GM19025 (cell line): ENCODE data around the gene ZNF501.

Source experiments
- ATAC-seq: cut with Tn5 transposase; IDR thresholded peaks from one replicate; pipeline ENCODE4 v1.9.1; 2021; ENCODE audit warnings: mild to moderate bottlenecking, low read depth, moderate library complexity; ENCODE audit not compliant: unreplicated experiment

The ZNF501 gene

DNA sequence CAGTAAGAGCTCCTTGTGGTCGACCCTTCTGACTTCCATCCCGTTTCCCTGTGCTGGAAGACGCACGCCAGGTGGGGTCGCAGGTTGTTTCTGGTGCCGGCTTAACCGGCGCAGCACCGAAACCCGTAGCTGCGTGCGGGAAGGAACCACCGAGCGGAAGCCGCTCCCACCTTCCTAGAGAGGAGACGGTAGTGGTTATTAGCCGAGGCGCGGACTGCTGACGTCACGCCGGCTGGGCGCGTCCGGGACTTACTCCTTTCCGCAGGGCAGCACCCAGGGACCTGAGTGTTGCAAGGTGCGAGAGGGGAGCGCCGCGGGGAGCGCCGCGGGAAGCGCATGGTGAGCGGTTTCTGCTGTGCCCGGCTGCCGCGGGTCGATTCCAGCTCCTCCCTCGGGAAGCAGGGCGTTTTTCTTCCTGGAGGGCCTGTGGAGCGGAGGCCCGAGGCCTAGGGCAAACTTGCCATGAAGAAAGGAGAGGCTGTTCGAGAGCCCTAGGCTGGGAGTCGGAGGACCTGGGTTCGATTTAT lies at the start of gene ZNF501:
ZNF501 (plus strand) TSS at position 252 of the 527 bp plus-strand sequence. CDS start 4,787 bp downstream, outside the sequence.
- ATAC-seq, result peak; percentile 60

GRCh38 chr3:44680921-44681455 lies 48.4 kb upstream of the ZNF501 start:
- ATAC-seq, result no peak

GRCh38 chr3:44682182-44682896 lies 47.1 kb upstream of the ZNF501 start:
- ATAC-seq, result no peak

GRCh38 chr3:44685128-44685800 lies 44.2 kb upstream of the ZNF501 start:
- ATAC-seq, result peak; percentile 95

DNA sequence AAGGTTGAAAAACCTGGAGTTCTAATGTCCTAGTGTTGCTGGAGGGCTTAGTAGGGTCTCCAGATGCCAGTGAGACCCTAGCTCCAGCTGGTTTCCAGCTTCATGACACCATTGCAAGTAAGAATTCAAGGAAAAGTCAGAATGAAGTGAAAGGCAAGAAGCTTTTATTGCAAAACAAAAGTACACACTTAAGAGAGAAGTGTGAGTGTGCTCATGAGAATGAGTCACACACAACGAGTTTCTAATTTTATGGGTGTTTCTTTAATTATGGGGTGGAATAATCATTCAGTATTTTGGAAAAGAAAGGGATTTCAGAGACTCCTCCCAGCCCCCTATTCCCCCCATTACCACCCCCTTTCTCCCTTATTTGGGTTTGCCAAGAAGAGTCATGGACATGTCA lies 41.5 kb upstream of the ZNF501 start:
- ATAC-seq, result no peak

- ATAC-seq, result no peak
These were observed 16.9 kb upstream of the ZNF501 start, which contains the start of gene ZNF502 for GRCh38 chr3:44712455-44713075. ZNF502 (plus strand) TSS chr3:44712660; CDS start chr3:44720262, 7,602 bp downstream.

DNA sequence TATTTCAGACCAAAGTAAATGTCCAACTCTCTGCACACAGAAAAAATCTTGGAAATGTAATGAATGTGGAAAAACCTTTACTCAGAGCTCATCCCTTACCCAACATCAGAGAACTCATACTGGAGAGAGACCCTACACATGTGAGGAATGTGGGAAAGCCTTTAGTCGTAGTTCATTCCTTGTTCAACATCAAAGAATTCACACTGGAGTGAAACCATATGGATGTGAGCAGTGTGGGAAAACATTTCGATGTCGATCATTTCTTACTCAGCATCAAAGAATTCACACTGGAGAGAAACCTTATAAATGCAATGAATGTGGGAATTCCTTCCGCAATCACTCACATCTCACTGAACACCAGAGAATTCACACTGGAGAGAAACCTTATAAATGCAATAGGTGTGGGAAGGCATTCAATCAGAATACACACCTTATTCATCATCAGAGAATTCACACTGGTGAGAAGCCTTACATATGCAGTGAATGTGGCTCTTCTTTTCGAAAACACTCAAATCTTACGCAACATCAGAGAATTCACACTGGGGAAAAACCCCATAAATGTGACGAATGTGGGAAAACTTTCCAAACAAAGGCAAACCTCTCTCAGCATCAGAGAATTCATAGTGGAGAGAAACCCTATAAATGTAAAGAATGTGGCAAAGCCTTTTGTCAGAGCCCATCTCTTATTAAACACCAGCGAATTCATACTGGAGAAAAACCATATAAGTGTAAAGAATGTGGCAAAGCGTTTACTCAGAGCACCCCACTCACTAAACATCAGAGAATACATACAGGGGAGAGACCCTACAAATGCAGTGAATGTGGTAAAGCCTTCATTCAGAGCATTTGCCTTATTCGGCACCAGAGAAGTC lies 8.0 kb upstream of the ZNF501 start:
- ATAC-seq, result no peak

DNA sequence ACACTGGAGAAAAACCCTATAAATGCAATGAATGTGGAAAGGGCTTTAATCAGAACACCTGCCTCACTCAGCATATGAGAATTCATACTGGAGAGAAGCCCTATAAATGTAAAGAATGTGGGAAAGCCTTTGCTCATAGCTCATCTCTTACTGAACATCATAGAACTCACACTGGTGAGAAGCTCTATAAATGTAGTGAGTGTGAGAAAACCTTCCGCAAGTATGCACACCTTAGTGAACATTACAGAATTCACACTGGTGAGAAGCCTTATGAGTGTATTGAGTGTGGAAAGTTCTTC lies 7.4 kb upstream of the ZNF501 start:
- no peak for ATAC-seq

GRCh38 chr3:44734646-44735168 lies 5.3 kb downstream of the ZNF501 start:
- ATAC-seq, result no peak

DNA sequence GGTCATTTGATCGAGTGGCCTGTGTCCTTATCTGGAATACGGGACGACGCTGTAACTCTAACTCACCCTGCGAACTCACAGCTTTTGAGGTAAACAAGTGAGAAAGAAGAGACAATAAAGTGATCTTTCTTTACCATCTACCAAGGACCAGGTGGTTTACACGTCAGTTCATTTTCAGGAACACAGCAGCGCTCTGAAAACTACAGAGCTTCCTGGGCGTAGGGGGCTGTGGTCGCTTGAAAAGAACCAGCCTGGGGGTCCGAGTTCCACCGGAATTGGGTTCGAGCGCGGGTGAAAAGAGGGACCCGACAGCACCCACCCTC lies 31.6 kb downstream of the ZNF501 start:
- no peak for ATAC-seq

GRCh38 chr3:44761424-44762169 lies 32.2 kb downstream of the ZNF501 start, which contains the start of the genes KIAA1143 and KIF15:
KIAA1143 (minus strand) TSS chr3:44761619; CDS start chr3:44761602, 17 bp downstream.
KIF15 (plus strand) TSS chr3:44761794; CDS start chr3:44761866, 72 bp downstream.
- peak; percentile 85 for ATAC-seq

GRCh38 chr3:44762170-44762677 lies 32.8 kb downstream of the ZNF501 start:
- ATAC-seq, result peak; percentile 5

GRCh38 chr3:44762690-44763089 lies 33.3 kb downstream of the ZNF501 start:
- ATAC-seq, result no peak

DNA sequence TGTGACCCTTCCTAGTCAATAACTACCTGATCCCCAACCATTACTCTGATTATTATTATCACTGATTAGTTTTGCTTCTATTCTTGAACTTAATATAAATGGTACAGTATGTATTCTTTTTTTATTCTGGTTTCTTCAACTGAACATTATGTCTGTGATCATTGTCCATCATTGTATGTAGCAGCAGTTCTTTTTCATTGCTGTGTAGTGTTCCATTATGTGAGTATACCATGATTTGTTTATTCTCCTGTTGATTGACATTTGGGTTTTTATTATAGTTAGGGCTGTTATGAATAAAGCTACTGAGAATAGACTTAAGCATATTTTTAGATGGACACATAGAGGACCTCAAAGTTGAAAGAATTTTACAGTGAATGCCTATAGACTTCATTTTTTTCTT lies 34.8 kb downstream of the ZNF501 start:
- no peak for ATAC-seq

DNA sequence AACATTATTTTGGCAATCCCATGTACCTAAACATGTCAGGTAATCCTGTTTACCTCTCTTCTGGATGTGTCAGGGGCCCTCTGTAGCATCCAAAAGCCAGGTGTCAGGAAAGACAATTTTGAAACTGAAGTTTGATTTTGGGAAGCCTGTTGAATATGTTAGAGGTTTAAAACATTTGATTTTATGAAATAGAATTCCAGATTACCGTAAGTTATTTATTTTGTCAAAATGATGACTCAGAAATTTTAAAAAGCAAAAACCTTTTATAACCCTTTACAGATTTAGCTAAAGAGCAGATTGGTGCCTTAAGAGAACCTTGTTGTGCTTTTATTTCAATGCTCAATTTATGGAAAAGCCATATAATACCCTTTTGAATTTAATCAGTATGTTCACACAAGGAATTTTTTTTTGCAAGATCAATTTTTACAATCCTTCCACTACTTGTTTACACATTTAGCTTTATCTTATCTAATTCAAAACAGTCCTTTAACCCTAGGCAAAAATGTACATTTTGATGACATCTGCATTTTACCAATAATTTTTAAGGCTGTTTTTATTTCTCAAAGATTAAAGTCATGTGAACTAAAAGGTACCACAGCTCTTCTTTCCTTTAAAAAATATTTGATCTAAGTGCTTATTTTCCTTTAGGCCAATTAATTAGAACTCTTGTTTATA lies 42.1 kb downstream of the ZNF501 start:
- no peak for ATAC-seq

DNA sequence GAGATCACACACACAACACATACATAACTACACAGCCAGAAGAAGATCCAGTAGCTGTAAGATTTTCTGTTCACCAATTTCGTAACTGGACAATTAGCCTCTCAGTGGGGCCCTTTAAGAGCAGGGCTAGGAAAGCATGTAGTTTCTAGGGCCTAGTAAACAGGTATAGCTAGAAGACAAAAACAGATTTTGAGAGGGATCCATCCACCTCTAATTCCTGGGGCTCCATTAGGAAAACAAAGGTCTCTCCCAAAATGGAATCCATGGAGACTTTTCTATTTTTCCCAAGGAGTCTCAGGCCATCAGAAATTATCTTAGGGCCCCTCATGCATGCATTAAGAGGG lies 42.6 kb downstream of the ZNF501 start:
- no peak for ATAC-seq

GRCh38 chr3:44782891-44783290 lies 53.5 kb downstream of the ZNF501 start:
- ATAC-seq, result no peak
